ENCODE measurements around the gene MAPT. TPM values are rescaled to one million over a fixed set of nuclear protein-coding genes. Genes with fewer than 3 reads are reported as not detected.

MAPT gene
- total RNA-seq, 6 experiments from 2014 or later: 0.11 to 0.43 (median 0.26) TPM

GRCh38 chr17:45863857-45864654, 30.3 kb upstream of the MAPT start:
- Mint-ChIP-seq H3K4me1 (ENCODE audit: low read depth) (no peaks in the 10 kb centered on the region; the same call in 1 of the 2 replicates), H3K9me3 (peaks cover 4% of the 10 kb centered on the region; the same call in 1 of the 2 replicates), H3K27me3 (ENCODE audit: insufficient read depth) (peaks cover 37% of the 10 kb centered on the region), H3K27ac (no peak overlapping the region), H3K4me3 (no peak overlapping the region), H3K36me3 (ENCODE audit: low read depth) (peaks cover 5% of the 10 kb centered on the region; the same call in 1 of the 2 replicates)
- TF ChIP-seq CTCF (IDR thresholded peaks at IDR 0.05): no peak
- DNase-seq: no peak

- Mint-ChIP-seq H3K4me3 (no peak overlapping the region), H3K27ac (no peak overlapping the region), H3K9me3 (peaks cover 2% of the 10 kb centered on the region; the same call in 1 of the 2 replicates), H3K27me3 (ENCODE audit: insufficient read depth) (peaks cover 41% of the 10 kb centered on the region), H3K4me1 (ENCODE audit: low read depth) (peaks cover 5% of the 10 kb centered on the region), H3K36me3 (ENCODE audit: low read depth) (peaks cover 5% of the 10 kb centered on the region; the same call in 1 of the 2 replicates)
- no peak for TF ChIP-seq CTCF (IDR thresholded peaks at IDR 0.05)
- DNase-seq: no peak
These were observed 27.2 kb upstream of the MAPT start for GRCh38 chr17:45867171-45867570.

- Mint-ChIP-seq H3K9me3 (no peaks in the 10 kb centered on the region), H3K36me3 (ENCODE audit: low read depth) (peaks cover 5% of the 10 kb centered on the region; the same call in 1 of the 2 replicates), H3K27ac (no peak overlapping the region), H3K27me3 (ENCODE audit: insufficient read depth) (peaks cover 41% of the 10 kb centered on the region), H3K4me3 (no peak overlapping the region), H3K4me1 (ENCODE audit: low read depth) (peaks cover 5% of the 10 kb centered on the region)
- no peak for DNase-seq
- no peak for TF ChIP-seq CTCF (IDR thresholded peaks at IDR 0.05)
These were observed 26.7 kb upstream of the MAPT start for GRCh38 chr17:45867702-45868101.

- Mint-ChIP-seq H3K27ac (no peak overlapping the region), H3K36me3 (ENCODE audit: low read depth) (peaks cover 5% of the 10 kb centered on the region; the same call in 1 of the 2 replicates), H3K9me3 (no peaks in the 10 kb centered on the region), H3K4me1 (ENCODE audit: low read depth) (peaks cover 5% of the 10 kb centered on the region), H3K27me3 (ENCODE audit: insufficient read depth) (peaks cover 37% of the 10 kb centered on the region), H3K4me3 (no peak overlapping the region)
- no peak for DNase-seq
- no peak for TF ChIP-seq CTCF (IDR thresholded peaks at IDR 0.05)
These were observed 26.1 kb upstream of the MAPT start for GRCh38 chr17:45868276-45868675.

- Mint-ChIP-seq H3K36me3 (ENCODE audit: low read depth) (peaks cover 5% of the 10 kb centered on the region; the same call in 1 of the 2 replicates), H3K4me1 (ENCODE audit: low read depth) (peaks cover 5% of the 10 kb centered on the region), H3K9me3 (no peaks in the 10 kb centered on the region), H3K4me3 (no peak overlapping the region), H3K27ac (no peak overlapping the region), H3K27me3 (ENCODE audit: insufficient read depth) (peaks cover 36% of the 10 kb centered on the region)
- DNase-seq: no peak
- TF ChIP-seq CTCF (IDR thresholded peaks at IDR 0.05): no peak
These were observed 24.5 kb upstream of the MAPT start for GRCh38 chr17:45869676-45870341.
